C4-2B (cell line): ENCODE results near the gene SUGP2.

Experiments used
- CTCF ChIP-seq: fragments of 450-650 bp; conservative IDR thresholded peaks from 2 replicates; pipeline ENCODE4 v1.5.1; 2017; ENCODE audit warnings: mild to moderate bottlenecking
- ZFX ChIP-seq: fragments of 450-650 bp; IDR thresholded peaks from 2 replicates; pipeline ENCODE4 v1.6.1; 2017

DNA sequence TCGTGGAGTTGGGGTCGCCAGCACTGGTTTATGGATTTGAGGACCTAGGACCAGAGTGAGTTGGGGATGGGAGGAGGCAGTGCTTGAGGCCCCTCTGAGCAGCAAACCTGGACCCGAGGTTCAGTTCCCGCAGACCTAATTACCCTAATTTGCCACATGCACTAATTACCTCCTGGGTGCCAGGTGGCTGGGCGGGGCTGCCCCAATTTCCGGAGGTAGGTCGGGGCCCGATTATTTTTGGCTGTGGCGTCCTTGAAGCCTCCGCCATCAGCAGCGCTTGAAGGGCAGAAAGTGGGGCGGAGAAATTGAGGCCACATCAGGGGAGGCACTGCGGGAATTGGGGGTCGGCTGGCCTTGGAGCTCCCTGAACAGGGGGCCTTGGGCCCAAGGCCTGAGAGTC lies 86.4 kb downstream of the SUGP2 start:
- TF ChIP-seq CTCF: no peak
- no peak for TF ChIP-seq ZFX
